Left cardiac atrium (tissue), 4 donors: ENCODE results near the gene PLD6. TPM values are rescaled to one million over a fixed set of nuclear protein-coding genes. Genes with fewer than 3 reads are reported as not detected.
A peak's percentile ranks its signal among the peaks of the same experiment; 100 is the strongest.
"Not testable (repeated sequence)": the region's sequence is repeated elsewhere in the genome, so short reads cannot be mapped to it uniquely, and the experiment has no call there.

ENCODE experiments used
- ATAC-seq, 2 donors: fragments of 200-7000 bp; cut with Tn5 transposase; one replicate each; pipeline ENCODE4 v1.9.1; 2020; ENCODE audit warnings: mild to moderate bottlenecking in 2 of 2, moderate library complexity in 2 of 2
- DNase-seq: peaks from one replicate; pipeline ENCODE4 v3.0.0-alpha.2; 2020
- intact Hi-C, 2 donors: fragments of 100-400 bp; cut with DNase I; formaldehyde crosslinking; loops; one replicate each; pipeline versions ENCODE4 v1.14.1 to v1.15.1; 2022 to 2023
- total RNA-seq, 2 donors: library from RNA; stranded (reverse); fragmentation: NEBNext Ultra II Directional; extraction: Animal tissue kit (Norgen Biotek cat#: 25700); gene quantifications; one replicate each; pipeline ENCODE4 v1.2.1, GENCODE V29; 2021
- donor health status: DM: no; HTN: yes; CAD: no.
- donor health status: DM: no; HTN: yes; CAD: no; lungs with severe emphysema.
- donor health status: DM: yes; HTN: yes; CAD: no.
- donor health status: Dilated cardiomyopathy.

The PLD6 gene
- total RNA-seq, 2 donors from 2014 or later, result 5.6 to 5.8 TPM

GRCh38 chr17:17204041-17204591 is 2.0 kb downstream of the PLD6 start:
- ATAC-seq (peak; percentile 4 to 20), DNase-seq (no peak)
- intact Hi-C loops, result loop anchor here in 1 of 2 donors (5.0 kb wide), 1 partner anchor 33 kb away; the partner anchor contains the start of gene FLCN

- no peak for DNase-seq
- ATAC-seq, result peak in 1 of 2 donors; percentile 9
- intact Hi-C loops, result loop anchor here in 1 of 2 donors (5.0 kb wide), 1 partner anchor 34 kb away; the partner anchor contains the start of gene FLCN
Measured at GRCh38 chr17:17203173-17203730, 2.9 kb downstream of the PLD6 start.

- DNase-seq, result peak; percentile 42
- intact Hi-C loops, result loop anchor here in 1 of 2 donors (5.0 kb wide), 1 partner anchor 35 kb away; the partner anchor contains the start of gene FLCN
Measured at GRCh38 chr17:17201907-17202306, 4.2 kb downstream of the PLD6 start.

GRCh38 chr17:17201271-17201670 is 4.9 kb downstream of the PLD6 start:
- ATAC-seq, result no peak
- DNase-seq, result peak; percentile 2
- intact Hi-C loops, result loop anchor here in 1 of 2 donors (5.0 kb wide), 1 partner anchor 36 kb away; the partner anchor contains the start of gene FLCN

More at GRCh38 chr17:17201907-17202306, 4.2 kb downstream of the PLD6 start:
- peak in 1 of 2 donors; percentile 20 for ATAC-seq

- ATAC-seq, result no peak
- intact Hi-C loops, result loop anchor here in 1 of 2 donors (5.0 kb wide), 1 partner anchor 36 kb away; the partner anchor contains the start of gene FLCN
- no peak for DNase-seq
Measured at GRCh38 chr17:17200831-17201230, 5.3 kb downstream of the PLD6 start.

- ATAC-seq, result no peak
- intact Hi-C loops, result loop anchor here in 1 of 2 donors (5.0 kb wide), 1 partner anchor 37 kb away; the partner anchor contains the start of gene FLCN
- peak; percentile 5 for DNase-seq
Measured at GRCh38 chr17:17200311-17200710, 5.8 kb downstream of the PLD6 start.

- ATAC-seq (no peak), DNase-seq (peak; percentile 4)
- intact Hi-C loops, result no loop called here
Measured at GRCh38 chr17:17198281-17198680, 7.9 kb downstream of the PLD6 start.

GRCh38 chr17:17196776-17197175 is 9.4 kb downstream of the PLD6 start:
- DNase-seq (no peak), ATAC-seq (no peak)
- intact Hi-C loops, result no loop called here

GRCh38 chr17:17195466-17195865 is 10.7 kb downstream of the PLD6 start:
- ATAC-seq, intact Hi-C loops, DNase-seq: not testable (repeated sequence)

- ATAC-seq, result peak in 1 of 2 donors; percentile 12
- DNase-seq, result peak; percentile 13
- intact Hi-C loops, result no loop called here
Measured at GRCh38 chr17:17191961-17192381, 14.2 kb downstream of the PLD6 start.

- DNase-seq (peak; percentile 55), ATAC-seq (peak; percentile 69 to 74)
- intact Hi-C loops, result no loop called here
Measured at GRCh38 chr17:17191346-17191792, 14.8 kb downstream of the PLD6 start.

- ATAC-seq, result peak; percentile 57 to 74
- no peak for DNase-seq
- intact Hi-C loops, result no loop called here
Measured at GRCh38 chr17:17190188-17190587, 15.9 kb downstream of the PLD6 start.

- ATAC-seq, result no peak
- intact Hi-C loops, result no loop called here
- DNase-seq, result no peak
Measured at GRCh38 chr17:17189559-17189958, 16.6 kb downstream of the PLD6 start.

- intact Hi-C loops, result no loop called here
- no peak for ATAC-seq
- no peak for DNase-seq
Measured at GRCh38 chr17:17188586-17188985, 17.5 kb downstream of the PLD6 start.

GRCh38 chr17:17186551-17187505 is 19.3 kb downstream of the PLD6 start:
- intact Hi-C loops, result no loop called here
- peak; percentile 11 for DNase-seq
- no peak for ATAC-seq

GRCh38 chr17:17186051-17186450 is 20.1 kb downstream of the PLD6 start:
- intact Hi-C loops, result no loop called here
- no peak for ATAC-seq
- DNase-seq, result peak; percentile 30

- ATAC-seq, result peak; percentile 4 to 19
- peak; percentile 48 for DNase-seq
- intact Hi-C loops, result not testable (repeated sequence)
Measured at GRCh38 chr17:17184985-17185757, 21.0 kb downstream of the PLD6 start.

- DNase-seq, result no peak
- intact Hi-C loops, result no loop called here
- ATAC-seq, result peak; percentile 37 to 71
Measured at GRCh38 chr17:17183744-17184143, 22.4 kb downstream of the PLD6 start.
